GM21367 (cell line): ENCODE measurements around the gene SLC38A10.

Experiments used
- ATAC-seq: cut with Tn5 transposase; IDR thresholded peaks from one replicate; pipeline ENCODE4 v1.9.1; 2021; ENCODE audit not compliant: unreplicated experiment

Gene SLC38A10

GRCh38 chr17:81300586-81301155 is 5.6 kb upstream of the SLC38A10 start:
- ATAC-seq, result no peak

- no peak for ATAC-seq
Measured at GRCh38 chr17:81299846-81300585, 4.9 kb upstream of the SLC38A10 start.

- ATAC-seq, result no peak
Measured at GRCh38 chr17:81298991-81299738, 4.1 kb upstream of the SLC38A10 start.

- ATAC-seq, result no peak
Measured at GRCh38 chr17:81298325-81298990, 3.4 kb upstream of the SLC38A10 start.

- ATAC-seq, result no peak
Measured at GRCh38 chr17:81295676-81296381, 722 bp upstream of the SLC38A10 start.

- peak; percentile 9 for ATAC-seq
Measured at GRCh38 chr17:81294512-81295030, 536 bp downstream of the SLC38A10 start.

GRCh38 chr17:81292450-81292849 is 2.7 kb downstream of the SLC38A10 start:
- ATAC-seq, result no peak

GRCh38 chr17:81291662-81292061 is 3.4 kb downstream of the SLC38A10 start:
- no peak for ATAC-seq

- no peak for ATAC-seq
Measured at GRCh38 chr17:81290230-81290629, 4.9 kb downstream of the SLC38A10 start.

GRCh38 chr17:81289627-81290026 is 5.5 kb downstream of the SLC38A10 start:
- no peak for ATAC-seq

- no peak for ATAC-seq
Measured at GRCh38 chr17:81288715-81289114, 6.4 kb downstream of the SLC38A10 start.

GRCh38 chr17:81287741-81288430 is 7.2 kb downstream of the SLC38A10 start:
- ATAC-seq, result no peak

- ATAC-seq, result no peak
Measured at GRCh38 chr17:81287152-81287551, 8.0 kb downstream of the SLC38A10 start.

GRCh38 chr17:81286491-81287145 is 8.5 kb downstream of the SLC38A10 start:
- ATAC-seq, result no peak

- no peak for ATAC-seq
Measured at GRCh38 chr17:81285894-81286293, 9.2 kb downstream of the SLC38A10 start.

- no peak for ATAC-seq
Measured at GRCh38 chr17:81285179-81285878, 9.8 kb downstream of the SLC38A10 start.

GRCh38 chr17:81282876-81283275 is 12.2 kb downstream of the SLC38A10 start:
- no peak for ATAC-seq

- ATAC-seq, result no peak
Measured at GRCh38 chr17:81282141-81282540, 13.0 kb downstream of the SLC38A10 start.

- ATAC-seq, result no peak
Measured at GRCh38 chr17:81280571-81280970, 14.5 kb downstream of the SLC38A10 start.
